HEK293 (cell line): ENCODE results near the gene CFAP97.

Experiments
- KLF8 ChIP-seq: fragments of 450-650 bp; formaldehyde crosslinking; IDR thresholded peaks from 2 replicates; pipeline ENCODE4 v1.5.1; 2016; ENCODE audit warnings: missing biosample characterization, missing genetic modification characterization
- PBX3 ChIP-seq: sonication (generic); formaldehyde crosslinking; IDR thresholded peaks from 2 replicates; pipeline ENCODE4 v1.8.1; 2022; ENCODE audit warnings: mild to moderate bottlenecking, moderate library complexity, missing genetic modification reagents
- YY1 ChIP-seq: fragments of 450-650 bp; formaldehyde crosslinking; IDR thresholded peaks from 2 replicates; pipeline ENCODE4 v1.5.1; 2018; ENCODE audit warnings: missing biosample characterization, missing genetic modification characterization
- ZBTB7A ChIP-seq: fragments of 450-650 bp; formaldehyde crosslinking; IDR thresholded peaks from 2 replicates; pipeline ENCODE4 v1.5.1; 2016; ENCODE audit warnings: low read depth, missing biosample characterization, missing genetic modification characterization
- ZNF138 ChIP-seq: fragments of 450-650 bp; formaldehyde crosslinking; IDR thresholded peaks from 2 replicates; pipeline ENCODE4 v1.5.1; 2016; ENCODE audit warnings: missing biosample characterization, missing genetic modification characterization, borderline replicate concordance
- ZNF146 ChIP-seq: fragments of 450-650 bp; formaldehyde crosslinking; IDR thresholded peaks from 2 replicates; pipeline ENCODE4 v1.5.1; 2016; ENCODE audit warnings: missing biosample characterization, missing genetic modification characterization
- ZNF274 ChIP-seq, 2 experiments: fragments of 200-500 bp in 1 of 2; fragments of 450-650 bp in 1 of 2; sonication (Bioruptor generic) in 1 of 2; formaldehyde crosslinking in 1 of 2; IDR thresholded peaks; 2 replicates each; pipeline versions ENCODE4 v1.5.1 to v1.6.1; 2014 to 2016; ENCODE audit warnings: borderline replicate concordance in 1 of 2, inconsistent platforms in 1 of 2, low read length in 1 of 2, missing biosample characterization in 1 of 2, missing genetic modification characterization in 1 of 2
- ZSCAN18 ChIP-seq: fragments of 450-650 bp; formaldehyde crosslinking; IDR thresholded peaks from 2 replicates; pipeline ENCODE4 v1.5.1; 2016; ENCODE audit warnings: missing biosample characterization, missing genetic modification characterization
- TF ChIP-seq, protein P1 (sequence below): fragments of 450-650 bp; formaldehyde crosslinking; IDR thresholded peaks from 2 replicates; pipeline ENCODE4 v1.5.1; 2016; ENCODE audit warnings: missing biosample characterization, missing genetic modification characterization

- TF ChIP-seq ZNF274 (IDR thresholded peaks at IDR 0.05; ENCODE audit: low read length) (no peak), ZNF274 (tag by site-specific recombination; IDR thresholded peaks at IDR 0.05; ENCODE audit: borderline replicate concordance) (no peak), ZNF138 (tag by site-specific recombination) (no peak), KLF8 (tag by site-specific recombination) (no peak), ZSCAN18 (tag by site-specific recombination) (no peak), YY1 (tag by site-specific recombination) (no peak), ZBTB7A (tag by site-specific recombination) (no peak), ZNF146 (tag by site-specific recombination) (no peak), PBX3 (CRISPR knock-in tag) (no peak)
- TF ChIP-seq, protein P1, sequence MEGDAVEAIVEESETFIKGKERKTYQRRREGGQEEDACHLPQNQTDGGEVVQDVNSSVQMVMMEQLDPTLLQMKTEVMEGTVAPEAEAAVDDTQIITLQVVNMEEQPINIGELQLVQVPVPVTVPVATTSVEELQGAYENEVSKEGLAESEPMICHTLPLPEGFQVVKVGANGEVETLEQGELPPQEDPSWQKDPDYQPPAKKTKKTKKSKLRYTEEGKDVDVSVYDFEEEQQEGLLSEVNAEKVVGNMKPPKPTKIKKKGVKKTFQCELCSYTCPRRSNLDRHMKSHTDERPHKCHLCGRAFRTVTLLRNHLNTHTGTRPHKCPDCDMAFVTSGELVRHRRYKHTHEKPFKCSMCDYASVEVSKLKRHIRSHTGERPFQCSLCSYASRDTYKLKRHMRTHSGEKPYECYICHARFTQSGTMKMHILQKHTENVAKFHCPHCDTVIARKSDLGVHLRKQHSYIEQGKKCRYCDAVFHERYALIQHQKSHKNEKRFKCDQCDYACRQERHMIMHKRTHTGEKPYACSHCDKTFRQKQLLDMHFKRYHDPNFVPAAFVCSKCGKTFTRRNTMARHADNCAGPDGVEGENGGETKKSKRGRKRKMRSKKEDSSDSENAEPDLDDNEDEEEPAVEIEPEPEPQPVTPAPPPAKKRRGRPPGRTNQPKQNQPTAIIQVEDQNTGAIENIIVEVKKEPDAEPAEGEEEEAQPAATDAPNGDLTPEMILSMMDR (tag by site-specific recombination): no peak
Observed at GRCh38 chr4:185138161-185138560, 65.6 kb downstream of the CFAP97 start.
